ENCODE results near the gene CAB39. TPM values are rescaled to one million over a fixed set of nuclear protein-coding genes. Genes with fewer than 3 reads are reported as not detected.
A peak's percentile ranks its signal among the peaks of the same experiment; 100 is the strongest.

Gene CAB39
- total RNA-seq, 2 donors from 2014 or later: 87.8 to 121 TPM

- Histone ChIP-seq H3K9me3 (no peaks in the 10 kb centered on the region), H3K27ac (peak overlapping the region; percentile 97), H3K27me3 (no peaks in the 10 kb centered on the region), H3K9ac (ENCODE audit: low read depth in 2 of 2, low read length in 2 of 2) (peak overlapping the region; percentile 80 to 99), H3K36me3 (no peaks in the 10 kb centered on the region), H3K4me1 (peaks cover 20% of the 10 kb centered on the region), H3K4me3 (peak overlapping the region; percentile 98)
- intact Hi-C loops (cut with DNase I): loop anchor here (5.0 kb wide), 1 partner anchor 83 kb away; no protein-coding TSS in a partner anchor
- no peak for TF ChIP-seq CTCF (IDR thresholded peaks at IDR 0.05)
- DNase-seq: peak; percentile 36
Observed at GRCh38 chr2:230714136-230714480, 1.5 kb downstream of the CAB39 start.

- H3K36me3 ChIP-seq: no peaks in the 10 kb centered on the region
- intact Hi-C loops (cut with DNase I): no loop called here
- no peak overlapping the region for H3K4me3 ChIP-seq
- H3K27ac ChIP-seq: peak overlapping the region; percentile 97
- no peaks in the 10 kb centered on the region for H3K9me3 ChIP-seq
- DNase-seq: no peak
- TF ChIP-seq CTCF (IDR thresholded peaks at IDR 0.05): no peak
- H3K9ac ChIP-seq (ENCODE audit: low read depth in 2 of 2, low read length in 2 of 2): no peak overlapping the region
- no peaks in the 10 kb centered on the region for H3K27me3 ChIP-seq
- peaks cover 20% of the 10 kb centered on the region for H3K4me1 ChIP-seq
Observed at GRCh38 chr2:230715201-230715600, 2.6 kb downstream of the CAB39 start.

- TF ChIP-seq CTCF (IDR thresholded peaks at IDR 0.05): no peak
- Histone ChIP-seq H3K27me3 (no peaks in the 10 kb centered on the region), H3K4me3 (no peak overlapping the region), H3K9ac (ENCODE audit: low read depth in 2 of 2, low read length in 2 of 2) (no peak overlapping the region), H3K9me3 (no peaks in the 10 kb centered on the region), H3K4me1 (peaks cover 20% of the 10 kb centered on the region), H3K36me3 (no peaks in the 10 kb centered on the region), H3K27ac (no peak overlapping the region)
- no peak for DNase-seq
- intact Hi-C loops (cut with DNase I): no loop called here
Observed at GRCh38 chr2:230716588-230716987, 3.9 kb downstream of the CAB39 start.

GRCh38 chr2:230717600-230717999 is 5.0 kb downstream of the CAB39 start:
- Histone ChIP-seq H3K27ac (no peak overlapping the region), H3K4me1 (peaks cover 20% of the 10 kb centered on the region), H3K9ac (ENCODE audit: low read depth in 2 of 2, low read length in 2 of 2) (no peak overlapping the region), H3K36me3 (no peaks in the 10 kb centered on the region), H3K4me3 (no peak overlapping the region), H3K27me3 (no peaks in the 10 kb centered on the region), H3K9me3 (no peaks in the 10 kb centered on the region)
- no peak for TF ChIP-seq CTCF (IDR thresholded peaks at IDR 0.05)
- DNase-seq: no peak
- intact Hi-C loops (cut with DNase I): no loop called here

GRCh38 chr2:230719340-230719739 is 6.7 kb downstream of the CAB39 start:
- no peaks in the 10 kb centered on the region for H3K27me3 ChIP-seq
- no peak for TF ChIP-seq CTCF (IDR thresholded peaks at IDR 0.05)
- DNase-seq: no peak
- H3K36me3 ChIP-seq: no peaks in the 10 kb centered on the region
- no peaks in the 10 kb centered on the region for H3K9me3 ChIP-seq
- peaks cover 20% of the 10 kb centered on the region for H3K4me1 ChIP-seq
- H3K9ac ChIP-seq (ENCODE audit: low read depth in 2 of 2, low read length in 2 of 2): peak overlapping the region in 1 of 2 donors; percentile 19
- intact Hi-C loops (cut with DNase I): no loop called here
- no peak overlapping the region for H3K4me3 ChIP-seq
- no peak overlapping the region for H3K27ac ChIP-seq

GRCh38 chr2:230721712-230722111 is 9.1 kb downstream of the CAB39 start:
- no peaks in the 10 kb centered on the region for H3K36me3 ChIP-seq

More at GRCh38 chr2:230721712-230722111, 9.1 kb downstream of the CAB39 start:
- intact Hi-C loops (cut with DNase I): no loop called here
- H3K27me3 ChIP-seq: no peaks in the 10 kb centered on the region
- TF ChIP-seq CTCF (IDR thresholded peaks at IDR 0.05): no peak
- H3K9me3 ChIP-seq: no peaks in the 10 kb centered on the region
- H3K4me3 ChIP-seq: no peak overlapping the region
- H3K4me1 ChIP-seq: peaks cover 14% of the 10 kb centered on the region
- H3K27ac ChIP-seq: no peak overlapping the region
- no peak overlapping the region for H3K9ac ChIP-seq (ENCODE audit: low read depth in 2 of 2, low read length in 2 of 2)
- DNase-seq: no peak

Measured in colonic mucosa (tissue), 4 donors.